Measurements from ENCODE around the gene GRIK3.

DNA sequence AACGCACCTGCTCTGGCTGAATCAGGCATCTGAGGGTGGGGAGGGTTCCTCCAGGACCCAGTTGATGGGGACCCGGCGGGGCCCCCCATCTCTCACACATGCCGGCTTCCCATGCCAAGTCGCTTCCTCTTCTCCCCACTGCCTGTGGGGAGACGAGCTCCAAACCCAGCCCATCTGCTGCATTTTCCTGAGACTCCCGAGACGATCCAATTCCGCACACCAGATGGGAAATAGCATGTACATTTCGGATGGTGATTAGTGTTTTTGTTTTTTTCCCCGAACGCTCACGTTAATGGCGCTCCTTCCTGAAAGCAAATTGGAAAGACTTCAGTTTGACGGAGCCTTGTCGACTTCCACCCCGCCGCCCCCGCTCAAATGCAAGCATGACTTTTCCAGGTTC lies 13.2 kb upstream of the GRIK3 start:
- TF ChIP-seq CREB1 (CRISPR knock-in tag; IDR thresholded peaks at IDR 0.05): no peak
- TF ChIP-seq, protein P1, sequence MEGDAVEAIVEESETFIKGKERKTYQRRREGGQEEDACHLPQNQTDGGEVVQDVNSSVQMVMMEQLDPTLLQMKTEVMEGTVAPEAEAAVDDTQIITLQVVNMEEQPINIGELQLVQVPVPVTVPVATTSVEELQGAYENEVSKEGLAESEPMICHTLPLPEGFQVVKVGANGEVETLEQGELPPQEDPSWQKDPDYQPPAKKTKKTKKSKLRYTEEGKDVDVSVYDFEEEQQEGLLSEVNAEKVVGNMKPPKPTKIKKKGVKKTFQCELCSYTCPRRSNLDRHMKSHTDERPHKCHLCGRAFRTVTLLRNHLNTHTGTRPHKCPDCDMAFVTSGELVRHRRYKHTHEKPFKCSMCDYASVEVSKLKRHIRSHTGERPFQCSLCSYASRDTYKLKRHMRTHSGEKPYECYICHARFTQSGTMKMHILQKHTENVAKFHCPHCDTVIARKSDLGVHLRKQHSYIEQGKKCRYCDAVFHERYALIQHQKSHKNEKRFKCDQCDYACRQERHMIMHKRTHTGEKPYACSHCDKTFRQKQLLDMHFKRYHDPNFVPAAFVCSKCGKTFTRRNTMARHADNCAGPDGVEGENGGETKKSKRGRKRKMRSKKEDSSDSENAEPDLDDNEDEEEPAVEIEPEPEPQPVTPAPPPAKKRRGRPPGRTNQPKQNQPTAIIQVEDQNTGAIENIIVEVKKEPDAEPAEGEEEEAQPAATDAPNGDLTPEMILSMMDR (IDR thresholded peaks at IDR 0.05): no peak
- TF ChIP-seq E2F1 (CRISPR knock-in tag; IDR thresholded peaks at IDR 0.05): no peak
- TF ChIP-seq, protein P2, sequence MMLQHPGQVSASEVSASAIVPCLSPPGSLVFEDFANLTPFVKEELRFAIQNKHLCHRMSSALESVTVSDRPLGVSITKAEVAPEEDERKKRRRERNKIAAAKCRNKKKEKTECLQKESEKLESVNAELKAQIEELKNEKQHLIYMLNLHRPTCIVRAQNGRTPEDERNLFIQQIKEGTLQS (CRISPR knock-in tag; conservative IDR thresholded peaks at IDR 0.05): no peak
- TF ChIP-seq JUN (CRISPR knock-in tag; IDR thresholded peaks at IDR 0.05): no peak
- TF ChIP-seq SP1 (CRISPR knock-in tag; conservative IDR thresholded peaks at IDR 0.05): no peak

All from WTC11 (cell line).